A549 (cell line): Measurements from ENCODE around the gene RGS14. TPM values are rescaled to one million over a fixed set of nuclear protein-coding genes. Genes with fewer than 3 reads are reported as not detected.

Source experiments
- ATAC-seq, 2 experiments: fragments of 200-7000 bp in 1 of 2; fragments of >200 bp in 1 of 2; cut with Nextera tagmentation in 1 of 2; cut with Tn5 transposase in 1 of 2; 3 replicates each; pipeline versions ENCODE4 v1.8.0 to v1.9.1; 2018 to 2020; ENCODE audit warnings: mild to moderate bottlenecking in 1 of 2, moderate library complexity in 1 of 2
- CTCF ChIA-PET: fragments of 300-600 bp; sonication (Branson Sonifier 250); formaldehyde crosslinking; extraction: SDS; loops from one replicate; lab custom pipeline; 2021; ENCODE audit warnings: antibody characterized with exemption, inconsistent platforms; lab: Yijun Ruan, JAX
- POLR2A ChIA-PET: fragments of 350-600 bp; formaldehyde crosslinking; extraction: SDS; loops from one replicate; lab custom pipeline; 2021; ENCODE audit warnings: antibody characterized with exemption, inconsistent platforms; lab: Yijun Ruan, JAX
- DNase-seq, 2 experiments: peaks; one replicate each; pipeline versions ENCODE4 v3.0.0 to v3.0.0-alpha.2; 2011 to 2016; ENCODE audit warnings: low read depth in 1 of 2, low spot score in 1 of 2
- FAIRE-seq: peaks from 2 replicates; lab custom pipeline; 2011; peaks lifted over from hg19 to GRCh38; lab: Jason Lieb, UNC
- H3K27ac ChIP-seq, 2 experiments: fragments of >200 bp; sonication (Bioruptor Twin); formaldehyde crosslinking; 3 replicates each; pipeline ENCODE4 v1.5.1; 2016 to 2017
- H3K4me1 ChIP-seq: fragments of >200 bp; sonication (Bioruptor Twin); formaldehyde crosslinking; 3 replicates; pipeline ENCODE4 v1.6.1; 2016
- H3K4me2 ChIP-seq: fragments of >200 bp; sonication (Bioruptor Twin); formaldehyde crosslinking; 3 replicates; pipeline ENCODE4 v1.6.1; 2016
- H3K4me3 ChIP-seq: fragments of >200 bp; sonication (Bioruptor Twin); formaldehyde crosslinking; 3 replicates; pipeline ENCODE4 v1.5.1; 2016
- H3K9me3 ChIP-seq: fragments of >200 bp; sonication (Bioruptor Twin); formaldehyde crosslinking; 3 replicates; pipeline ENCODE4 v1.6.1; 2016
- CBX8 ChIP-seq: fragments of 200-600 bp; sonication (generic); IDR thresholded peaks from 2 replicates; pipeline ENCODE4 v1.6.1; 2016
- CHD2 ChIP-seq: fragments of 150-350 bp; IDR thresholded peaks from 2 replicates; pipeline ENCODE4 v1.6.1; 2014; ENCODE audit warnings: low read length; ENCODE audit not compliant: partially characterized antibody
- CHD4 ChIP-seq: fragments of 200-600 bp; sonication (generic); IDR thresholded peaks from 2 replicates; pipeline ENCODE4 v1.6.1; 2016; ENCODE audit warnings: antibody characterized with exemption, mild to moderate bottlenecking, borderline replicate concordance
- EP300 ChIP-seq, 2 experiments: fragments of >200 bp; sonication (Bioruptor Twin); formaldehyde crosslinking; IDR thresholded peaks; 2 replicates in 1 of 2; 3 replicates in 1 of 2; pipeline ENCODE4 v1.6.1; 2016 to 2017
- GATA3 ChIP-seq: IDR thresholded peaks from 2 replicates; pipeline ENCODE4 v1.6.1; 2012; ENCODE audit warnings: borderline replicate concordance
- HDAC2 ChIP-seq: fragments of 200-600 bp; sonication (generic); IDR thresholded peaks from 2 replicates; pipeline ENCODE4 v1.6.1; 2016
- HEYL ChIP-seq: fragments of 250-450 bp; sonication (Bioruptor Pico); IDR thresholded peaks from 2 replicates; pipeline ENCODE4 v1.8.0; 2021; ENCODE audit warnings: mild to moderate bottlenecking, moderate library complexity
- JUN ChIP-seq, 2 experiments: fragments of >200 bp; sonication (Bioruptor Twin); formaldehyde crosslinking; IDR thresholded peaks; 2 replicates in 1 of 2; 3 replicates in 1 of 2; pipeline ENCODE4 v1.6.1; 2016 to 2017
- JUNB ChIP-seq: fragments of >200 bp; sonication (Bioruptor Twin); formaldehyde crosslinking; IDR thresholded peaks from 2 replicates; pipeline ENCODE4 v1.6.1; 2016
- NPAS2 ChIP-seq: fragments of 250-450 bp; sonication (Bioruptor Pico); IDR thresholded peaks from 2 replicates; pipeline ENCODE4 v1.8.0; 2022; ENCODE audit warnings: mild to moderate bottlenecking, moderate library complexity, borderline replicate concordance
- PHF8 ChIP-seq: fragments of 200-600 bp; sonication (generic); IDR thresholded peaks from 2 replicates; pipeline ENCODE4 v1.6.1; 2016; ENCODE audit warnings: low read depth, mild to moderate bottlenecking, antibody characterized with exemption, moderate library complexity, borderline replicate concordance
- RFX5 ChIP-seq: fragments of 450-650 bp; IDR thresholded peaks from 2 replicates; pipeline ENCODE4 v1.7.1; 2014; ENCODE audit warnings: antibody characterized with exemption, mild to moderate bottlenecking, moderate library complexity
- RNF2 ChIP-seq: fragments of 200-600 bp; sonication (generic); IDR thresholded peaks from 2 replicates; pipeline ENCODE4 v1.6.1; 2016; ENCODE audit warnings: low read depth, mild to moderate bottlenecking, antibody characterized with exemption, moderate library complexity, borderline replicate concordance
- TFCP2L1 ChIP-seq: fragments of 250-450 bp; sonication (Bioruptor Pico); IDR thresholded peaks from 2 replicates; pipeline ENCODE4 v1.5.0; 2021; ENCODE audit warnings: mild to moderate bottlenecking
- TP53 ChIP-seq: fragments of 250-450 bp; sonication (Bioruptor Pico); IDR thresholded peaks from 2 replicates; pipeline ENCODE4 v1.5.0; 2021; ENCODE audit warnings: mild to moderate bottlenecking, moderate library complexity
- ZSCAN20 ChIP-seq: fragments of 250-450 bp; sonication (Bioruptor Pico); IDR thresholded peaks from 2 replicates; pipeline ENCODE4 v1.8.0; 2022; ENCODE audit warnings: mild to moderate bottlenecking, moderate library complexity
- WGBS: methylation state at CpG from one replicate; pipeline ENCODE4 v1.1.6; 2017; ENCODE audit errors: missing lambda C conversion rate; 5-methylcytosine and 5-hydroxymethylcytosine counted together
- polyA plus RNA-seq, 4 experiments: library from polyadenylated mRNA; depleted of rRNA in 3 of 4; stranded (reverse); fragments of >200 nt; fragmentation: RNase III in 1 of 4; extraction: RNeasy Plus Mini Kit Qiagen cat#74134 plus additional on column Dnase treatment in 1 of 4; gene quantifications; 2 replicates in 3 of 4; 3 replicates in 1 of 4; pipeline ENCODE4 v1.2.3, GENCODE V29; 2011 to 2017
- TF ChIP-seq, protein P1 (sequence below): fragments of >200 bp; sonication (Bioruptor Twin); formaldehyde crosslinking; IDR thresholded peaks from 3 replicates; pipeline ENCODE4 v1.6.1; 2016
- TF ChIP-seq, protein P2 (sequence below): IDR thresholded peaks from 2 replicates; pipeline ENCODE4 v1.6.1; 2012
- TF ChIP-seq, protein P3 (sequence below): fragments of 250-450 bp; sonication (Bioruptor Pico); IDR thresholded peaks from 2 replicates; pipeline ENCODE4 v1.5.0; 2020; ENCODE audit warnings: low read depth, mild to moderate bottlenecking, moderate library complexity
- TF ChIP-seq, protein P4 (sequence below): IDR thresholded peaks from 2 replicates; pipeline ENCODE4 v1.6.1; 2012; ENCODE audit warnings: low read depth, borderline replicate concordance
- TF ChIP-seq, protein P5 (sequence below): fragments of 250-450 bp; sonication (Bioruptor Pico); IDR thresholded peaks from 2 replicates; pipeline ENCODE4 v1.5.0; 2021; ENCODE audit warnings: mild to moderate bottlenecking, moderate library complexity, borderline replicate concordance

The RGS14 gene
- polyA plus RNA-seq, 2 of the 4 experiments (the other 2 are of a cell fraction) = 3.9 to 8.4 TPM

DNA sequence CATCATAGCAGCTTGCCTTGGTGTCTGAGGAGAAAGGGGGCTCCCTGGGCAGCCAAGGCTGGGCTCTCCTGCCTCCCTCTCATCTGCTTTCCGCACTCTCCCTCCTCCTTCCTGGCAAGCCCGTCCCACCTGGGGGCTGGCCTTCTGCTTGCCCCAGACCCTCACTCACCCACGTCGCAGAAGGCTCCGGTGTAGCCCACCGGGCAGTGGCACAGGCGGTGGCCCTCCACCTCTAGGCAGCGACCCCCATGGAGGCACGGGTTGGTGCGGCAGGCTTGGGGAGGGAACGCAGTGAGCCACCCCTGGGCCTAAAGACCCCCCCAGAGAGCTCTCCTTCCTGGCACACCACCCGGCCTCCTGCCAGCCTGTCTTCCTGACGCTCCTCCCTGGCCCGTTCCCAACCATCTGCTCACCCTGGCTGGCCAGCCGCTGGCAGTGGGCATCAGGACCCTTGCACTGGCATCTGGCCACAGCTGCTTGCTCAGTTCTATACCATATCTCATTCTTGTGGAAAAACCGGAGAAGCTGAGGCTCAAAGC lies 47.0 kb downstream of the RGS14 start:
- CTCF ChIA-PET = interaction anchor here (0.7 to 43.1 kb wide), 28 partner anchors 11 to 385 kb away, joined by 3 to 1107 read pairs (median 8); partner anchors contain the start of genes GRK6, LMAN2, PDLIM7 and PRR7
- H3K4me3 ChIP-seq = peak overlapping the region; percentile 60

DNA sequence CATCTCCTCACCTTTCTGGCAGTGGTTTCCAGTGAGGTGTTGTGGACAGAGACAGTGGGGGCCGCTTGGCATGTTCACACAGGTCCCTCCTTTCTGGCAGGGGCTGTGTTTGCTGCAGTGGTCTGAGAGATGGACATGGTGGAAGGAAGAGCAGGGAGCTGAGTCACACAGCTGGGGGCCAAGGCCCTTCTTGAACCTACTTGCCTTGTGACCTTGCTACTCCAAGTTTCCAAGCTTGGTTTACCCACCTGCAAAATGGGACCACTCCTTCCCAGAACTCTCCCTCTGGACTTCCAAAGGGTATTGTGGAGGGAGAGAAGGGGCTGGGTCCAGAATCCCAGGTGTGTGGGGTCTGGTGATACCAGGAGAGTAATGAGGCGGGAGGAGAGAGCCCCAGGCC lies 47.6 kb downstream of the RGS14 start:
- Histone ChIP-seq H3K4me2 (no peak overlapping the region), H3K4me1 (peaks cover 11% of the 10 kb centered on the region; the same call in 2 of the 3 replicates), H3K27ac (peak overlapping the region in 1 of 2 experiments; percentile 92; a peak in 4 of 6 replicates), H3K9me3 (no peaks in the 10 kb centered on the region), H3K4me3 (no peak overlapping the region)
- DNase-seq (no peak), ATAC-seq (no peak), FAIRE-seq (no peak)
- CTCF ChIA-PET = interaction anchor here (1.0 to 43.1 kb wide), 13 partner anchors 11 to 292 kb away, joined by 3 to 1107 read pairs (median 28); partner anchors contain the start of genes GRK6, LMAN2, PDLIM7 and PRR7
- POLR2A ChIA-PET = interaction anchor here (3.9 kb wide), 1 partner anchor 21 kb away, joined by 37 read pairs; the partner anchor contains the start of gene GRK6
- TF ChIP-seq NPAS2 (CRISPR knock-in tag) (no peak), ZSCAN20 (no peak), CBX8 (no peak), CHD4 (no peak), JUNB (no peak), CHD2 (no peak), JUN (IDR thresholded peaks at IDR 0.05) (no peak), PHF8 (no peak)
- TF ChIP-seq, protein P1, sequence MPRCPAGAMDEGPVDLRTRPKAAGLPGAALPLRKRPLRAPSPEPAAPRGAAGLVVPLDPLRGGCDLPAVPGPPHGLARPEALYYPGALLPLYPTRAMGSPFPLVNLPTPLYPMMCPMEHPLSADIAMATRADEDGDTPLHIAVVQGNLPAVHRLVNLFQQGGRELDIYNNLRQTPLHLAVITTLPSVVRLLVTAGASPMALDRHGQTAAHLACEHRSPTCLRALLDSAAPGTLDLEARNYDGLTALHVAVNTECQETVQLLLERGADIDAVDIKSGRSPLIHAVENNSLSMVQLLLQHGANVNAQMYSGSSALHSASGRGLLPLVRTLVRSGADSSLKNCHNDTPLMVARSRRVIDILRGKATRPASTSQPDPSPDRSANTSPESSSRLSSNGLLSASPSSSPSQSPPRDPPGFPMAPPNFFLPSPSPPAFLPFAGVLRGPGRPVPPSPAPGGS = no peak
- TF ChIP-seq, all 56 proteins: peak for 0
- WGBS = 59% methylated on average over 2 of the region's 2 CpGs

More for the DNA sequence above, 47.0 kb downstream of the RGS14 start:
- Histone ChIP-seq H3K4me1 (peaks cover 11% of the 10 kb centered on the region; the same call in 2 of the 3 replicates), H3K27ac (peak overlapping the region; percentile 83 to 92), H3K4me2 (peak overlapping the region; percentile 97), H3K9me3 (no peaks in the 10 kb centered on the region)
- FAIRE-seq = no peak
- TF ChIP-seq JUN (IDR thresholded peaks at IDR 0.05) (no peak), TP53 (CRISPR knock-in tag) (0 out of 2 replicates have a peak, but pooled peaks have one; percentile 11), GATA3 (no peak), TFCP2L1 (CRISPR knock-in tag) (no peak), CHD2 (no peak)
- WGBS = 69% methylated on average over 13 of the region's 16 CpGs
- ATAC-seq = no peak
- POLR2A ChIA-PET = interaction anchor here (0.8 to 3.9 kb wide), 10 partner anchors 10 to 89 kb away, joined by 3 to 37 read pairs (median 4); partner anchors contain the start of genes GRK6, LMAN2 and PRR7
- DNase-seq = no peak

DNA sequence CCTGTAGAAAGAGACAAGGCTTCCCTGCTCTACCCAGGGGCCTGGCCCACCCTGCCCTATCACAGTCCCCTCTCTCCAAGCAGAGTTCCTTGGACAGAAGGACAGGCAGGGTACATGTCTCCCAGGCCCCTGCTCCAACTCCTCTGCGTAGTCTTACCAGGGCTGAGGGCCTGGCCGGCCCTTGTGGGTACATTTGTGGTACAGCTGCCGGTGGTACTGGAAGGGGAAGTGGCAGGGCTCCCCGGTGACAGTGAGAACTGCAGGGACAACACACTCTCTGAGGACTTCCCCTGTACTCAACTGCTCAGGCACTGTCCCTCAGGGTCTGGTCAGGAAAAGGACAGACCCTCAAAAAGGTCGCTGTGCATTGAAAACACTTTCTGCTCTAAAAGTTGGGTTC lies 48.1 kb downstream of the RGS14 start:
- CTCF ChIA-PET = interaction anchor here (1.0 to 43.1 kb wide), 8 partner anchors 10 to 292 kb away, joined by 3 to 1107 read pairs (median 66); partner anchors contain the start of genes PDLIM7, PRR7 and SLC34A1

More for the DNA sequence above, 48.1 kb downstream of the RGS14 start:
- POLR2A ChIA-PET = no interaction called here
- H3K4me2 ChIP-seq = no peak overlapping the region
- H3K4me3 ChIP-seq = no peak overlapping the region
- no peak overlapping the region for H3K27ac ChIP-seq
- ATAC-seq = no peak
- peaks cover 11% of the 10 kb centered on the region; the same call in 2 of the 3 replicates for H3K4me1 ChIP-seq
- FAIRE-seq = no peak
- DNase-seq = no peak
- WGBS = 81% methylated on average over 2 of the region's 5 CpGs
- no peaks in the 10 kb centered on the region for H3K9me3 ChIP-seq
- TF ChIP-seq RNF2 = no peak
- TF ChIP-seq, protein P2, sequence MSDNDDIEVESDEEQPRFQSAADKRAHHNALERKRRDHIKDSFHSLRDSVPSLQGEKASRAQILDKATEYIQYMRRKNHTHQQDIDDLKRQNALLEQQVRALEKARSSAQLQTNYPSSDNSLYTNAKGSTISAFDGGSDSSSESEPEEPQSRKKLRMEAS = no peak
- TF ChIP-seq RFX5 = no peak
- no peak for TF ChIP-seq HDAC2
- TF ChIP-seq, protein P3, sequence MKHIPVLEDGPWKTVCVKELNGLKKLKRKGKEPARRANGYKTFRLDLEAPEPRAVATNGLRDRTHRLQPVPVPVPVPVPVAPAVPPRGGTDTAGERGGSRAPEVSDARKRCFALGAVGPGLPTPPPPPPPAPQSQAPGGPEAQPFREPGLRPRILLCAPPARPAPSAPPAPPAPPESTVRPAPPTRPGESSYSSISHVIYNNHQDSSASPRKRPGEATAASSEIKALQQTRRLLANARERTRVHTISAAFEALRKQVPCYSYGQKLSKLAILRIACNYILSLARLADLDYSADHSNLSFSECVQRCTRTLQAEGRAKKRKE (CRISPR knock-in tag) = no peak
- TF ChIP-seq, protein P4, sequence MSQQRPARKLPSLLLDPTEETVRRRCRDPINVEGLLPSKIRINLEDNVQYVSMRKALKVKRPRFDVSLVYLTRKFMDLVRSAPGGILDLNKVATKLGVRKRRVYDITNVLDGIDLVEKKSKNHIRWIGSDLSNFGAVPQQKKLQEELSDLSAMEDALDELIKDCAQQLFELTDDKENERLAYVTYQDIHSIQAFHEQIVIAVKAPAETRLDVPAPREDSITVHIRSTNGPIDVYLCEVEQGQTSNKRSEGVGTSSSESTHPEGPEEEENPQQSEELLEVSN = no peak
- TF ChIP-seq, protein P1 = no peak
- no peak for TF ChIP-seq HEYL (CRISPR knock-in tag)
- no peak for TF ChIP-seq EP300 (IDR thresholded peaks at IDR 0.05)
- TF ChIP-seq, protein P5, sequence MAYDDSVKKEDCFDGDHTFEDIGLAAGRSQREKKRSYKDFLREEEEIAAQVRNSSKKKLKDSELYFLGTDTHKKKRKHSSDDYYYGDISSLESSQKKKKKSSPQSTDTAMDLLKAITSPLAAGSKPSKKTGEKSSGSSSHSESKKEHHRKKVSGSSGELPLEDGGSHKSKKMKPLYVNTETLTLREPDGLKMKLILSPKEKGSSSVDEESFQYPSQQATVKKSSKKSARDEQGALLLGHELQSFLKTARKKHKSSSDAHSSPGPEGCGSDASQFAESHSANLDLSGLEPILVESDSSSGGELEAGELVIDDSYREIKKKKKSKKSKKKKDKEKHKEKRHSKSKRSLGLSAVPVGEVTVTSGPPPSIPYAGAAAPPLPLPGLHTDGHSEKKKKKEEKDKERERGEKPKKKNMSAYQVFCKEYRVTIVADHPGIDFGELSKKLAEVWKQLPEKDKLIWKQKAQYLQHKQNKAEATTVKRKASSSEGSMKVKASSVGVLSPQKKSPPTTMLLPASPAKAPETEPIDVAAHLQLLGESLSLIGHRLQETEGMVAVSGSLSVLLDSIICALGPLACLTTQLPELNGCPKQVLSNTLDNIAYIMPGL (CRISPR knock-in tag) = no peak
